Progenitor cell of endocrine pancreas (in vitro differentiated cells): ENCODE results near the gene RPN1. TPM values are rescaled to one million over a fixed set of nuclear protein-coding genes. Genes with fewer than 3 reads are reported as not detected.
"Not testable (repeated sequence)": the region's sequence is repeated elsewhere in the genome, so short reads cannot be mapped to it uniquely, and the experiment has no call there.

Source experiments
- DNase-seq: peaks from one replicate; pipeline ENCODE4 v3.0.0; 2021; ENCODE audit warnings: low spot score; ENCODE audit not compliant: unreplicated experiment
- H3K27ac Mint-ChIP-seq: 2 replicates; pipeline ENCODE4 v1.8.0; 2021; ENCODE audit warnings: mild to moderate bottlenecking, moderate library complexity, mixed read lengths
- H3K27me3 Mint-ChIP-seq: 2 replicates; pipeline ENCODE4 v1.8.0; 2021; ENCODE audit warnings: mixed read lengths
- H3K36me3 Mint-ChIP-seq: 2 replicates; pipeline ENCODE4 v1.8.0; 2022; ENCODE audit warnings: mixed read lengths; ENCODE audit not compliant: insufficient read depth
- H3K4me1 Mint-ChIP-seq: 2 replicates; pipeline ENCODE4 v1.8.0; 2021; ENCODE audit warnings: low read depth, mixed read lengths
- H3K4me3 Mint-ChIP-seq: 2 replicates; pipeline ENCODE4 v1.8.0; 2021; ENCODE audit warnings: low read depth, mild to moderate bottlenecking, moderate library complexity, mixed read lengths
- H3K9me3 Mint-ChIP-seq: 2 replicates; pipeline ENCODE4 v1.8.0; 2021; ENCODE audit warnings: low read depth, mixed read lengths
- CTCF ChIP-seq: fragments of 200-600 bp; sonication (generic); IDR thresholded peaks from one replicate; pipeline ENCODE4 v1.5.0; 2021; ENCODE audit warnings: antibody characterized with exemption, mild to moderate bottlenecking; ENCODE audit not compliant: unreplicated experiment
- total RNA-seq: library from RNA; stranded (reverse); gene quantifications from 2 replicates; pipeline ENCODE4 v1.2.1, GENCODE V29; 2021

Gene RPN1
- total RNA-seq, 1 donor from 2014 or later: 166 TPM

- no peaks in the 10 kb centered on the region for H3K36me3 Mint-ChIP-seq
- H3K4me3 Mint-ChIP-seq: no peak overlapping the region
- TF ChIP-seq CTCF: no peak
- no peak overlapping the region for H3K27ac Mint-ChIP-seq
- no peaks in the 10 kb centered on the region for H3K27me3 Mint-ChIP-seq
- H3K9me3 Mint-ChIP-seq: no peaks in the 10 kb centered on the region
- H3K4me1 Mint-ChIP-seq: no peaks in the 10 kb centered on the region
- no peak for DNase-seq
Measured at GRCh38 chr3:128655531-128655930, 4.9 kb upstream of the RPN1 start.

GRCh38 chr3:128653993-128654805, 3.6 kb upstream of the RPN1 start:
- not testable (repeated sequence) for H3K4me1 Mint-ChIP-seq, H3K4me3 Mint-ChIP-seq, H3K9me3 Mint-ChIP-seq, H3K36me3 Mint-ChIP-seq, DNase-seq, H3K27me3 Mint-ChIP-seq
- peak overlapping the region; percentile 26 for H3K27ac Mint-ChIP-seq

DNA sequence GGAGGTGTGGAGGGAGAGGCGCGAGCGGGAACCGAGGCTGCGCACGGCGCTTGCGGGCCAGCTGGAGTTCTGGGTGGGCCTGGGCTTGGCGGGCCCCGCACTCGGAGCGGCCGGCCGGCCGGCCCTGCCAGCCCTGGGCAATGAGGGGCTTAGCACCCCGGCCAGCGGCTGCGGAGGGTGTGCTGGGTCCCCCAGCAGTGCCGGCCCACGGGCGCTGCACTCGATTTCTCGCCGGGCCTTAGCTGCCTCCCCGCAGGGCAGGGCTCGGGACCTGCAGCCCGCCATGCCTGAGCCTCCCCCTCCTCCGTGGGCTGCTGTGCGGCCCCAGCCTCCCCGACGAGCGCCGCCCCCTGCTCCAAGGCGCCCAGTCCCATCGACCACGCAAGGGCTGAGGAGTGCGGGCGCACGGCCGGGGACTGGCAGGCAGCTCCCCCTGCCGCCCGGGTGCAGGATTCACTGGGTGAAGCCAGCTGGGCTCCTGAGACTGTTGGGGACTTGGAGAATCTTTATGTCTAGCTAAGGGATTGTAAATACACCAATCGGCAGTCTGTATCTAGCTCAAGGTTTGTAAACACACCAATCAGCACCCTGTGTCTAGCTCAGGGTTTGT, 2.9 kb upstream of the RPN1 start:
- H3K27ac Mint-ChIP-seq, H3K36me3 Mint-ChIP-seq, DNase-seq, H3K4me3 Mint-ChIP-seq, H3K27me3 Mint-ChIP-seq, H3K9me3 Mint-ChIP-seq: not testable (repeated sequence)
- peaks cover 11% of the 10 kb centered on the region for H3K4me1 Mint-ChIP-seq

DNA sequence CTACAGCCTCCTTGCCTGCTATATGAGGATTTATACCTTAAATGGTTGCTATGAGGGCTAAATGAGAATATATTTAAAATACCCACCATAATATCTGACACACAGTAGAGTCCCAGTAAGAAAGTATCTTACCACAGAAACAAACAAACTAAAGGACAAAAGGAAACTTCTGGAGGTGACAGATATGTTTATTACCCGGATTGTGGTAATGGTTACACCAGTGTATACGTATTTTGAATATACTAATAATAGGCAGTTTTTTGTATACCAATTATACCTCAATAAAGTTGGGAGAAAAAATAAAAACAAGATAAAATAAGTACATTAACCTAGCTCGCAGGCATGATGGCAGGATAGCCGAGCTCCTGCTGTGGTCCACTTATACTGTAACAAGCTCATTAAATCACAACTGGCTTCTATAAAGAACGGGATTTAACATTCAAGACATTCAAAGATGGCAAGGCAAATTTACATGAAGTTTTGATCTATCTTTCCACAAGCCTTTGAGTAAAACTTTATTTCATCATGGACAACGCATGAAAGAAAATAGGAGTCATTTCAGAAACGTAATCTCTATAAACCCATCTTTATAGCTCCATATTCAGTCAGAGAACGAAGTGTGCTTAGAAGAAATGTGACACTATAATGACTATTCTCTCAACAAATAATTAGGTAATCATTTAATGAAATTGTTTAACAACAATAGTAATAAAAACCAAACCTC, 1.5 kb downstream of the RPN1 start:
- DNase-seq: no peak
- Mint-ChIP-seq H3K9me3 (no peaks in the 10 kb centered on the region), H3K27me3 (no peaks in the 10 kb centered on the region), H3K36me3 (peaks cover 2% of the 10 kb centered on the region), H3K27ac (peak overlapping the region; percentile 92), H3K4me1 (peaks cover 11% of the 10 kb centered on the region), H3K4me3 (peak overlapping the region; percentile 87)
- TF ChIP-seq CTCF: no peak

GRCh38 chr3:128648402-128648801, 2.2 kb downstream of the RPN1 start:
- H3K4me3 Mint-ChIP-seq: peak overlapping the region; percentile 87
- H3K27ac Mint-ChIP-seq: no peak overlapping the region
- peaks cover 2% of the 10 kb centered on the region for H3K36me3 Mint-ChIP-seq
- no peaks in the 10 kb centered on the region for H3K27me3 Mint-ChIP-seq
- H3K9me3 Mint-ChIP-seq: no peaks in the 10 kb centered on the region
- peaks cover 11% of the 10 kb centered on the region for H3K4me1 Mint-ChIP-seq
- TF ChIP-seq CTCF: no peak
- no peak for DNase-seq

- Mint-ChIP-seq H3K36me3 (peaks cover 7% of the 10 kb centered on the region), H3K4me1 (peaks cover 11% of the 10 kb centered on the region), H3K4me3 (no peak overlapping the region), H3K27ac (no peak overlapping the region), H3K27me3 (no peaks in the 10 kb centered on the region), H3K9me3 (no peaks in the 10 kb centered on the region)
- TF ChIP-seq CTCF: no peak
- DNase-seq: no peak
Measured at GRCh38 chr3:128647307-128647706, 3.3 kb downstream of the RPN1 start.
